ENCODE data around the gene EXOC1L. TPM values are rescaled to one million over a fixed set of nuclear protein-coding genes. Genes with fewer than 3 reads are reported as not detected.

Gene EXOC1L
- total RNA-seq, 1 experiment from 2014 or later = not detected

DNA sequence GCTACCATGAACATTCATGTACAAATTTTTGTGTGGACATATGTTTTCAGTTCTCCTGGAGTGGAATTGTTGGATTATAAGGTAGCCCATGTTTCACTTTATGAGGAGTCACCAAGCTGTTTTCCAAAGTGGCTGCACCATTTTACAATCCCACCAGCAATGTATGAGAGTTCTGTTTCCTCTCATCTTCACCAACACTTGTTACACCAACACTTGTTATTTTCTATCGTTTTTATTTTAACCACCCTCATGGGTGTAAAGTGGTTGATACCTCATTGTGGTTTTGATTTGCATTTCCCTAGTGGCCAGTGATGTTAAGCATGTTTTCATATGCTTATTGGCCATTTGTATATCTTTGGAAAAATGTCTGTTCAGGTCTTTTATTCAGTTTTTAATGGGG lies 38.0 kb downstream of the EXOC1L start:
- Histone ChIP-seq H3K27me3 (ENCODE audit: control insufficient read depth, insufficient read depth, low read length) (no peaks in the 10 kb centered on the region), H3K36me3 (ENCODE audit: control insufficient read depth, insufficient read depth, low read length) (peaks cover 2% of the 10 kb centered on the region), H3K4me3 (ENCODE audit: low read depth in 2 of 2, low read length in 2 of 2) (no peak overlapping the region), H3K4me1 (ENCODE audit: control insufficient read depth, insufficient read depth, low read length) (peaks cover 5% of the 10 kb centered on the region), H3K27ac (ENCODE audit: low read length) (no peak overlapping the region), H3K9me3 (ENCODE audit: control insufficient read depth, insufficient read depth, low read depth, low read length) (peaks cover 3% of the 10 kb centered on the region; the same call in 1 of the 2 replicates)
- ChIA-PET CTCF (no interaction called here), POLR2A (no interaction called here)
- no TSS peak for BruUV-seq (replicated peaks)
- intact Hi-C loops (cut with micrococcal nuclease; ENCODE audit: unreplicated experiment) = no loop called here
- ATAC-seq = no peak
- DNase-seq (ENCODE audit: low read depth, low spot score) = no peak
- TF ChIP-seq, protein P1, sequence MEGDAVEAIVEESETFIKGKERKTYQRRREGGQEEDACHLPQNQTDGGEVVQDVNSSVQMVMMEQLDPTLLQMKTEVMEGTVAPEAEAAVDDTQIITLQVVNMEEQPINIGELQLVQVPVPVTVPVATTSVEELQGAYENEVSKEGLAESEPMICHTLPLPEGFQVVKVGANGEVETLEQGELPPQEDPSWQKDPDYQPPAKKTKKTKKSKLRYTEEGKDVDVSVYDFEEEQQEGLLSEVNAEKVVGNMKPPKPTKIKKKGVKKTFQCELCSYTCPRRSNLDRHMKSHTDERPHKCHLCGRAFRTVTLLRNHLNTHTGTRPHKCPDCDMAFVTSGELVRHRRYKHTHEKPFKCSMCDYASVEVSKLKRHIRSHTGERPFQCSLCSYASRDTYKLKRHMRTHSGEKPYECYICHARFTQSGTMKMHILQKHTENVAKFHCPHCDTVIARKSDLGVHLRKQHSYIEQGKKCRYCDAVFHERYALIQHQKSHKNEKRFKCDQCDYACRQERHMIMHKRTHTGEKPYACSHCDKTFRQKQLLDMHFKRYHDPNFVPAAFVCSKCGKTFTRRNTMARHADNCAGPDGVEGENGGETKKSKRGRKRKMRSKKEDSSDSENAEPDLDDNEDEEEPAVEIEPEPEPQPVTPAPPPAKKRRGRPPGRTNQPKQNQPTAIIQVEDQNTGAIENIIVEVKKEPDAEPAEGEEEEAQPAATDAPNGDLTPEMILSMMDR (IDR thresholded peaks at IDR 0.05) = no peak
- TF ChIP-seq, protein P2, sequence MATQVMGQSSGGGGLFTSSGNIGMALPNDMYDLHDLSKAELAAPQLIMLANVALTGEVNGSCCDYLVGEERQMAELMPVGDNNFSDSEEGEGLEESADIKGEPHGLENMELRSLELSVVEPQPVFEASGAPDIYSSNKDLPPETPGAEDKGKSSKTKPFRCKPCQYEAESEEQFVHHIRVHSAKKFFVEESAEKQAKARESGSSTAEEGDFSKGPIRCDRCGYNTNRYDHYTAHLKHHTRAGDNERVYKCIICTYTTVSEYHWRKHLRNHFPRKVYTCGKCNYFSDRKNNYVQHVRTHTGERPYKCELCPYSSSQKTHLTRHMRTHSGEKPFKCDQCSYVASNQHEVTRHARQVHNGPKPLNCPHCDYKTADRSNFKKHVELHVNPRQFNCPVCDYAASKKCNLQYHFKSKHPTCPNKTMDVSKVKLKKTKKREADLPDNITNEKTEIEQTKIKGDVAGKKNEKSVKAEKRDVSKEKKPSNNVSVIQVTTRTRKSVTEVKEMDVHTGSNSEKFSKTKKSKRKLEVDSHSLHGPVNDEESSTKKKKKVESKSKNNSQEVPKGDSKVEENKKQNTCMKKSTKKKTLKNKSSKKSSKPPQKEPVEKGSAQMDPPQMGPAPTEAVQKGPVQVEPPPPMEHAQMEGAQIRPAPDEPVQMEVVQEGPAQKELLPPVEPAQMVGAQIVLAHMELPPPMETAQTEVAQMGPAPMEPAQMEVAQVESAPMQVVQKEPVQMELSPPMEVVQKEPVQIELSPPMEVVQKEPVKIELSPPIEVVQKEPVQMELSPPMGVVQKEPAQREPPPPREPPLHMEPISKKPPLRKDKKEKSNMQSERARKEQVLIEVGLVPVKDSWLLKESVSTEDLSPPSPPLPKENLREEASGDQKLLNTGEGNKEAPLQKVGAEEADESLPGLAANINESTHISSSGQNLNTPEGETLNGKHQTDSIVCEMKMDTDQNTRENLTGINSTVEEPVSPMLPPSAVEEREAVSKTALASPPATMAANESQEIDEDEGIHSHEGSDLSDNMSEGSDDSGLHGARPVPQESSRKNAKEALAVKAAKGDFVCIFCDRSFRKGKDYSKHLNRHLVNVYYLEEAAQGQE (IDR thresholded peaks at IDR 0.05; ENCODE audit: insufficient read depth in 1 of 2, low read depth in 2 of 2, low read length in 1 of 2) = no peak
- TF ChIP-seq TCF7L2 (IDR thresholded peaks at IDR 0.05; ENCODE audit: low read depth, low read length) (no peak), SIN3A (IDR thresholded peaks at IDR 0.05; ENCODE audit: borderline replicate concordance, insufficient read depth, low read depth, low read length) (no peak), POLR2AphosphoS5 (IDR thresholded peaks at IDR 0.05; ENCODE audit: low read depth, low read length) (no peak)
- in situ Hi-C loops (cut with HindIII; ENCODE audit: low pct_unique_long_range_greater_than_20kb, low sequenced_read_pairs) = no loop called here

DNA sequence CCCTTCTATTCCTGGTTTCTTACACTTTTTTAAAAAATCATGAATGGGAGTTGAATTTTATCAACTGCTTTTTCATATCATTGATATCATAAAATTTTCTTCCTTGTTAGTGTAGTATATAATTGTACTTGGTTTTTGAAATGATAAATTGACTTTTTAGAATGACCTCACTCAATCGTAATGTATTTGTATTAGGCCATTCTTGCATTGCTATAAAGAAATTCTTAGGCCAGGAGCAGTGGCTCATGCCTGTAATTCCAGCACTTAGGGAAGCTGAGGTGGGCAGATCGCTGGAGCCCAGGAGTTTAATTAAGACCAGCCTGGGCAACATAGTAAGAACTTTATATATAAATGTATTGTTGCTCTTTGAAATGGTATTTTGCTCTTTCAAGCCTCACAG lies 40.1 kb downstream of the EXOC1L start:
- no peaks in the 10 kb centered on the region; the same call in 1 of the 2 replicates for H3K36me3 ChIP-seq (ENCODE audit: control insufficient read depth, insufficient read depth, low read length)
- TF ChIP-seq, protein P2 (IDR thresholded peaks at IDR 0.05; ENCODE audit: insufficient read depth in 1 of 2, low read depth in 2 of 2, low read length in 1 of 2) = no peak
- TF ChIP-seq POLR2AphosphoS5 (IDR thresholded peaks at IDR 0.05; ENCODE audit: low read depth, low read length) (no peak), TCF7L2 (IDR thresholded peaks at IDR 0.05; ENCODE audit: low read depth, low read length) (no peak)
- TF ChIP-seq, protein P1 (IDR thresholded peaks at IDR 0.05) = no peak
- no peak for DNase-seq (ENCODE audit: low read depth, low spot score)
- in situ Hi-C loops (cut with HindIII; ENCODE audit: low pct_unique_long_range_greater_than_20kb, low sequenced_read_pairs) = no loop called here
- intact Hi-C loops (cut with micrococcal nuclease; ENCODE audit: unreplicated experiment) = no loop called here
- no peak overlapping the region for H3K27ac ChIP-seq (ENCODE audit: low read length)
- peaks cover 2% of the 10 kb centered on the region for H3K4me1 ChIP-seq (ENCODE audit: control insufficient read depth, insufficient read depth, low read length)
- POLR2A ChIA-PET = no interaction called here
- ATAC-seq = no peak
- no peaks in the 10 kb centered on the region for H3K9me3 ChIP-seq (ENCODE audit: control insufficient read depth, insufficient read depth, low read depth, low read length)
- no peak overlapping the region for H3K4me3 ChIP-seq (ENCODE audit: low read depth in 2 of 2, low read length in 2 of 2)
- CTCF ChIA-PET = no interaction called here
- H3K27me3 ChIP-seq (ENCODE audit: control insufficient read depth, insufficient read depth, low read length) = no peaks in the 10 kb centered on the region
- no TSS peak for BruUV-seq (replicated peaks)

Measured in Panc1 (cell line).